Stimulated activated CD4-positive, alpha-beta T cell treated with anti-CD3 and anti-CD28 coated beads, Interleukin-1b, Interleukin-23, amount 100 ng/mL, for 24 hours (primary cell): ENCODE results near the gene RAC2.
"Not testable (repeated sequence)": the region's sequence is repeated elsewhere in the genome, so short reads cannot be mapped to it uniquely, and the experiment has no call there.

Experiments
- DNase-seq, 4 experiments: peaks; one replicate each; pipeline ENCODE4 v3.0.0-alpha.2; 2020; ENCODE audit warnings: low read depth in 4 of 4, low spot score in 1 of 4

Gene RAC2

GRCh38 chr22:37206841-37207821, 36.9 kb downstream of the RAC2 start:
- no peak for DNase-seq

- no peak for DNase-seq
Measured at GRCh38 chr22:37206118-37206840, 37.8 kb downstream of the RAC2 start.

GRCh38 chr22:37205046-37205445, 39.0 kb downstream of the RAC2 start:
- DNase-seq: no peak

GRCh38 chr22:37204045-37204655, 39.9 kb downstream of the RAC2 start:
- DNase-seq: no peak

- DNase-seq: no peak
Measured at GRCh38 chr22:37203354-37204044, 40.6 kb downstream of the RAC2 start.

- no peak for DNase-seq
Measured at GRCh38 chr22:37202716-37203115, 41.4 kb downstream of the RAC2 start.

- DNase-seq: no peak
Measured at GRCh38 chr22:37202001-37202555, 42.0 kb downstream of the RAC2 start.

- not testable (repeated sequence) for DNase-seq
Measured at GRCh38 chr22:37201443-37201820, 42.6 kb downstream of the RAC2 start.

GRCh38 chr22:37199760-37200108, 44.3 kb downstream of the RAC2 start:
- no peak for DNase-seq

- peak; percentile 98 to 99 (median 99) for DNase-seq
Measured at GRCh38 chr22:37199103-37199759, 44.8 kb downstream of the RAC2 start.

- peak; percentile 87 to 94 (median 90) for DNase-seq
Measured at GRCh38 chr22:37198258-37199102, 45.6 kb downstream of the RAC2 start.

GRCh38 chr22:37197451-37198257, 46.4 kb downstream of the RAC2 start:
- no peak for DNase-seq

GRCh38 chr22:37196539-37197450, 47.3 kb downstream of the RAC2 start:
- DNase-seq: no peak

- DNase-seq: no peak
Measured at GRCh38 chr22:37195921-37196320, 48.1 kb downstream of the RAC2 start.

GRCh38 chr22:37194750-37195149, 49.3 kb downstream of the RAC2 start:
- no peak for DNase-seq

- peak in 3 of 4 experiments; percentile 22 to 39 (median 27) for DNase-seq
Measured at GRCh38 chr22:37193629-37194191, 50.4 kb downstream of the RAC2 start.

- no peak for DNase-seq
Measured at GRCh38 chr22:37192741-37193140, 51.3 kb downstream of the RAC2 start.
